GM19468 (cell line): ENCODE data around the gene ERRFI1.
A peak's percentile ranks its signal among the peaks of the same experiment; 100 is the strongest.

Experiments used
- ATAC-seq: cut with Tn5 transposase; IDR thresholded peaks from one replicate; pipeline ENCODE4 v1.9.1; 2021; ENCODE audit warnings: mild to moderate bottlenecking, moderate library complexity, moderate number of reproducible peaks; ENCODE audit not compliant: unreplicated experiment; ENCODE audit errors: extremely low read depth

The ERRFI1 gene

GRCh38 chr1:8047112-8047511 is 21.0 kb upstream of the ERRFI1 start:
- ATAC-seq: no peak

GRCh38 chr1:8046391-8046790 is 20.3 kb upstream of the ERRFI1 start:
- ATAC-seq: no peak

GRCh38 chr1:8043621-8044020 is 17.5 kb upstream of the ERRFI1 start:
- no peak for ATAC-seq

GRCh38 chr1:8042134-8042533 is 16.0 kb upstream of the ERRFI1 start:
- no peak for ATAC-seq

GRCh38 chr1:8040586-8040985 is 14.5 kb upstream of the ERRFI1 start:
- ATAC-seq: no peak

GRCh38 chr1:8039071-8039470 is 13.0 kb upstream of the ERRFI1 start:
- no peak for ATAC-seq

- ATAC-seq: no peak
Measured at GRCh38 chr1:8035289-8035688, 9.2 kb upstream of the ERRFI1 start.

- ATAC-seq: no peak
Measured at GRCh38 chr1:8033322-8033721, 7.2 kb upstream of the ERRFI1 start.

GRCh38 chr1:8032366-8032910 is 6.3 kb upstream of the ERRFI1 start:
- ATAC-seq: no peak

GRCh38 chr1:8031176-8031785 is 5.2 kb upstream of the ERRFI1 start:
- ATAC-seq: no peak

GRCh38 chr1:8028571-8028910 is 2.4 kb upstream of the ERRFI1 start:
- no peak for ATAC-seq

- ATAC-seq: no peak
Measured at GRCh38 chr1:8027748-8028570, 1.9 kb upstream of the ERRFI1 start.

- ATAC-seq: no peak
Measured at GRCh38 chr1:8026976-8027747, 1.1 kb upstream of the ERRFI1 start.

- ATAC-seq: peak; percentile 15
Measured at GRCh38 chr1:8025671-8026144, 401 bp downstream of the ERRFI1 start.

GRCh38 chr1:8025061-8025670 is 943 bp downstream of the ERRFI1 start:
- ATAC-seq: no peak

GRCh38 chr1:8024329-8024728 is 1.8 kb downstream of the ERRFI1 start:
- ATAC-seq: no peak

GRCh38 chr1:8023995-8024313 is 2.2 kb downstream of the ERRFI1 start:
- ATAC-seq: no peak

GRCh38 chr1:8023287-8023994 is 2.7 kb downstream of the ERRFI1 start:
- ATAC-seq: no peak

GRCh38 chr1:8022395-8023286 is 3.5 kb downstream of the ERRFI1 start:
- no peak for ATAC-seq
